ENCODE results near the gene NR2F1-AS1.

Gene NR2F1-AS1

DNA sequence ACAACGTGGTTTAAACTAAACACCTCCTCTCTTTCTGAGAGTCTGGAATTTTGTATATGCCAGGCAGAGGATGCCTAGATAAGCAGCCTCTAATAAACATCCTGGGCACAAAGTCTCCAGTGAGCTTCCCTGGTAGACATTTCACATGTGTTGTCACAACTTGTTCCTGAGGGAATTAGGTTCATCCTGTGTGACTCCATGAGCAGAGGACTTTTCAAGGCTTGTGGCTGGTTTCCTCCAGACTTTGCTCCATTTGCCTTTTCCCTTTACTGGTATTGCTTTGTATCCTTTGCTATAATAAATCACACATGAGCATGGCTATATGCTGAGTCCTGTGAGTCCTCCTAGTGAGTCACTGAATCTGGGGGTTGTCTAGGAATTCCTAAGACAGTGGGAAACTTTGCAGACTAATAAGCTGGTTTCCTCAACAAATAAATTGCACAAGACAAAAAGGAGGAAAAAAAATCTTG lies 77.4 kb downstream of the NR2F1-AS1 start:
- TF ChIP-seq CTCF (IDR thresholded peaks at IDR 0.05; ENCODE audit: insufficient read depth, low read depth, low read length, missing control alignments), result no peak
- H3K4me3 ChIP-seq (ENCODE audit: low read length), result no peak overlapping the region
- DNase-seq (ENCODE audit: low read depth), result peak; percentile 85

DNA sequence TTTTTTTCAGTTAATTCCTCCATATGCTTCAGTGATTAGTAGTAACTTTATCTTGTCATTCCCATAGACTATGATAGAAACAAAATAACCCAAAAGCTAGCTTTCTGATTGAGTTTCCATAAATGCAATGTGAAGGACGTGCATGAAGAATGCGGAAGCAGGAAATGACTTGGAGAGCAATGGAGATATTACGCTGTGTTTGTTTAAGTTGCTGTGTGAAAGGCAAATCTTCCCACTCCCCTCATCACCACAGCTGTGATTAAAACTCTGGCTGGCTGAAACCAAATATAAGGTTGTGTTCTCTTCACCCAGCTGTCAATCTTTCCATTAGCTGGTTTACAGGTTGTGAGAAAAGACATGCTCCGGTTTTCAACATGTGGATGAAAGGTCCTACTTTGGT lies 83.9 kb downstream of the NR2F1-AS1 start:
- TF ChIP-seq CTCF (IDR thresholded peaks at IDR 0.05; ENCODE audit: insufficient read depth, low read depth, low read length, missing control alignments), result no peak
- peak; percentile 20 for DNase-seq (ENCODE audit: low read depth)
- no peak overlapping the region for H3K4me3 ChIP-seq (ENCODE audit: low read length)

DNA sequence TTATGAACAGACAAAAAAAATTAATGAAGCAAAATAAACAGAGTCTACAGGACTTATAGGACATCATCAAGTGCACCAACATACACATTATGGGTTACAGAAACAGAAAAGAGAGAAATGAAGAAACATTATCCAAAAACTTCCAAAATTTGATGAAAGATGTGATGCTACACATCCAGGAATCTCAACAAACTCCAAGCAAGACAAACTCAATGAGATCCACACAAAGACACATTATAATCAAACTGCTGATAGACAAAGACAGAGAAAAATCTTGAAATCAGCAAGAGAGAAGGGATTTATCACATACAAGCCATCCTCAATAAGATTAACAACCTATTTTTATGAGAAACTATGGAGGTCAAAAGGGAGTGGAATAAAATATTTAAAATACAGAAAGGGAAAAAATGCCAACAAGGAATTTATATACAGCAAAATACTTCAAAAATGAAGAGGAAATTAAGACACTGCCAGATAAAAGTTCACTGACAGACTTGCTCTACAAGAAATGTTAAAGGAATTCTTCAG lies 101.0 kb downstream of the NR2F1-AS1 start:
- DNase-seq (ENCODE audit: low read depth), result no peak
- TF ChIP-seq CTCF (IDR thresholded peaks at IDR 0.05; ENCODE audit: insufficient read depth, low read depth, low read length, missing control alignments), result no peak
- no peak overlapping the region for H3K4me3 ChIP-seq (ENCODE audit: low read length)

GRCh38 chr5:93477816-93478215 lies 103.2 kb downstream of the NR2F1-AS1 start:
- H3K4me3 ChIP-seq (ENCODE audit: low read length), result no peak overlapping the region
- no peak for DNase-seq (ENCODE audit: low read depth)
- no peak for TF ChIP-seq CTCF (IDR thresholded peaks at IDR 0.05; ENCODE audit: insufficient read depth, low read depth, low read length, missing control alignments)

DNA sequence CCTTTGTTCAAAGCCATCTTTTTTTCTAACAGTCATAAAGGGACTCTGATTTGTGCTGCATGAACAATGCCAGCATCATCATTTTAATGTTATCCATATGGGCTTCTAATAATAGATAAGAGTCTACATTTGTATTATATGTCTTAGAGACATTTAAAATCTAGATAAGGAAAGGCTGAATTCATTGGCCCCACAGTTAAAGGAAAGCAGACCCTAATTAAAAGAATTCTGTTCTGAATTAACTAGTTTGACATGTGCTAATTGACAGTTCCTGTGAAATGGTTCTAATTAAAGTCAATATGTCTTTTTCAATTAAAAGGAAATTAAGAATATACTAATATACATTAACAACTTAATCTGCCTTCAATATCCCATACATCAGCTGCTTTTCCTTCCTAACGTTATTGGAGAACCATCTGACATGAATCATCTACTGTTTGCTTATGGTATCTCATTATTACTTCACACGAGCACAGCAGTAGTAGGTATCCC lies 104.7 kb downstream of the NR2F1-AS1 start:
- DNase-seq (ENCODE audit: low read depth), result peak; percentile 15
- H3K4me3 ChIP-seq (ENCODE audit: low read length), result no peak overlapping the region
- no peak for TF ChIP-seq CTCF (IDR thresholded peaks at IDR 0.05; ENCODE audit: insufficient read depth, low read depth, low read length, missing control alignments)

GRCh38 chr5:93462916-93463315 lies 118.1 kb downstream of the NR2F1-AS1 start:
- no peak for DNase-seq (ENCODE audit: low read depth)
- no peak overlapping the region for H3K4me3 ChIP-seq (ENCODE audit: low read length)
- no peak for TF ChIP-seq CTCF (IDR thresholded peaks at IDR 0.05; ENCODE audit: insufficient read depth, low read depth, low read length, missing control alignments)

- TF ChIP-seq CTCF (IDR thresholded peaks at IDR 0.05; ENCODE audit: insufficient read depth, low read depth, low read length, missing control alignments), result no peak
- DNase-seq (ENCODE audit: low read depth), result no peak
Measured at GRCh38 chr5:93461756-93462155, 119.3 kb downstream of the NR2F1-AS1 start.

More at GRCh38 chr5:93461756-93462155, 119.3 kb downstream of the NR2F1-AS1 start:
- no peak overlapping the region for H3K4me3 ChIP-seq (ENCODE audit: low read length)
